ENCODE results near the gene RAP1GDS1. TPM values are rescaled to one million over a fixed set of nuclear protein-coding genes. Genes with fewer than 3 reads are reported as not detected.
"Not testable (repeated sequence)": the region's sequence is repeated elsewhere in the genome, so short reads cannot be mapped to it uniquely, and the experiment has no call there.

The RAP1GDS1 gene
- total and polyA plus RNA-seq, 8 donors: 6.6 to 24.9 (median 20.7) TPM

DNA sequence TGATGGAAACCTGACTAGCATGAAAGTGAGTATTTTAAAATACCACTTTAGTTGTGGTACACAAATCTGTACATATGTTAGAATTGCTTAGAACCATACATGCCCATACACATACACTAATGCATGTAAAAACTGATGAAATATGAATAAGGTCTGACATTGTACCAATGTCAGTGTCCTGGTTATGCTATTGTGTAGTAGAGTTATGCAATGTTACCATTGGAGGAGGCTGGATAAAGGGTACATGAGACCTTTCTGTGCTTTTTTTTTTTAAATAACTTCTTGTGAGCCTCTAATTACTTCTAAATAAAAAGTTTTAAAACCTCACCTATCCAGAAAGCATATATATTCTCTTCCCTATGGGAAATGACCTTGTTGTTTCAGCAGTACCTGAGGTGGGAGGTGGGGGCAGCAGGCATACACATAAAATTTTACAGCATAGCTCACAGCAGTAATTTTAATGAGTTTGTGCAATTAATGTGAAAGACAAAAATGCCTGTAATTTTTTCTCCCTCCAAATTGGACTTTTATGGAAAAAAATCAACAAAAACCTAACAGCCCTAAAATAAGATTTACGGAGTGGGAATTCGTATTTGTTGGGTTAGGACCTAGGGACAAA is 97.6 kb downstream of the RAP1GDS1 start:
- 97 to 99% methylated on average over 2 of the region's 2 CpGs for WGBS, 2 donors
- DNase-seq: no peak
- intact Hi-C loops (cut with DNase I): no loop called here
- TF ChIP-seq, protein P1, sequence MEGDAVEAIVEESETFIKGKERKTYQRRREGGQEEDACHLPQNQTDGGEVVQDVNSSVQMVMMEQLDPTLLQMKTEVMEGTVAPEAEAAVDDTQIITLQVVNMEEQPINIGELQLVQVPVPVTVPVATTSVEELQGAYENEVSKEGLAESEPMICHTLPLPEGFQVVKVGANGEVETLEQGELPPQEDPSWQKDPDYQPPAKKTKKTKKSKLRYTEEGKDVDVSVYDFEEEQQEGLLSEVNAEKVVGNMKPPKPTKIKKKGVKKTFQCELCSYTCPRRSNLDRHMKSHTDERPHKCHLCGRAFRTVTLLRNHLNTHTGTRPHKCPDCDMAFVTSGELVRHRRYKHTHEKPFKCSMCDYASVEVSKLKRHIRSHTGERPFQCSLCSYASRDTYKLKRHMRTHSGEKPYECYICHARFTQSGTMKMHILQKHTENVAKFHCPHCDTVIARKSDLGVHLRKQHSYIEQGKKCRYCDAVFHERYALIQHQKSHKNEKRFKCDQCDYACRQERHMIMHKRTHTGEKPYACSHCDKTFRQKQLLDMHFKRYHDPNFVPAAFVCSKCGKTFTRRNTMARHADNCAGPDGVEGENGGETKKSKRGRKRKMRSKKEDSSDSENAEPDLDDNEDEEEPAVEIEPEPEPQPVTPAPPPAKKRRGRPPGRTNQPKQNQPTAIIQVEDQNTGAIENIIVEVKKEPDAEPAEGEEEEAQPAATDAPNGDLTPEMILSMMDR (IDR thresholded peaks at IDR 0.05): no peak
- H3K27ac ChIP-seq: no peak overlapping the region
- H3K36me3 ChIP-seq: no peaks in the 10 kb centered on the region
- no peaks in the 10 kb centered on the region for H3K27me3 ChIP-seq
- ATAC-seq: no peak
- FAIRE-seq: no peak
- H3K9me3 ChIP-seq: no peaks in the 10 kb centered on the region
- H3K4me3 ChIP-seq: no peak overlapping the region
- H3K4me1 ChIP-seq: no peaks in the 10 kb centered on the region

DNA sequence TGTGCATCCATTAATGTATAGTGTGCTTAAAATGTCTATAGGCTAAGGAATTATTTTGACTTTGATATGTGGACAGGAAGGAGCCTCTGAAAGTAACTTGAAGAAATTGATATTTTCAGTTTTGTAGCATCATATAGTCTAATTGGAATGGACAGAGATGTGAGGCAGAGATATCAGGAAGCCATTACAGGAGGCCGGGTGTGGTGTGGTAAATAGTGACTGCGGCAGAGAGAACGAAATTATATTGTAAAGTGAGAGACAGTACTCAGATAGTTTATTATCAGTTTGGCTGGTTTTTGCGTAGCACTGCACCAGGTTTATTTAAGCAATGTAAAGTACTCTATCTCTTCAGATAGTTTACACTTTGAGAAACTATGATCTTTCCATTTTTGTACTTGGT is 98.5 kb downstream of the RAP1GDS1 start:
- H3K4me1 ChIP-seq: no peaks in the 10 kb centered on the region
- 86 to 91% methylated on average over 4 of the region's 4 CpGs for WGBS, 2 donors
- TF ChIP-seq, protein P1 (IDR thresholded peaks at IDR 0.05): no peak

GRCh38 chr4:98363431-98363830 is 102.2 kb downstream of the RAP1GDS1 start:
- no peak overlapping the region for H3K4me3 ChIP-seq
- FAIRE-seq (no peak), DNase-seq (no peak), ATAC-seq (no peak)
- H3K4me1 ChIP-seq: no peaks in the 10 kb centered on the region
- no peaks in the 10 kb centered on the region for H3K36me3 ChIP-seq
- H3K27ac ChIP-seq: no peak overlapping the region
- H3K9me3 ChIP-seq: no peaks in the 10 kb centered on the region
- intact Hi-C loops (cut with DNase I): no loop called here
- TF ChIP-seq, protein P1 (IDR thresholded peaks at IDR 0.05): no peak
- no peaks in the 10 kb centered on the region for H3K27me3 ChIP-seq

More for the DNA sequence above, 98.5 kb downstream of the RAP1GDS1 start:
- no peak for ATAC-seq
- Histone ChIP-seq H3K27me3 (no peaks in the 10 kb centered on the region), H3K9me3 (no peaks in the 10 kb centered on the region), H3K4me3 (no peak overlapping the region), H3K27ac (no peak overlapping the region), H3K36me3 (no peaks in the 10 kb centered on the region)
- intact Hi-C loops (cut with DNase I): no loop called here
- DNase-seq: no peak
- FAIRE-seq: no peak

DNA sequence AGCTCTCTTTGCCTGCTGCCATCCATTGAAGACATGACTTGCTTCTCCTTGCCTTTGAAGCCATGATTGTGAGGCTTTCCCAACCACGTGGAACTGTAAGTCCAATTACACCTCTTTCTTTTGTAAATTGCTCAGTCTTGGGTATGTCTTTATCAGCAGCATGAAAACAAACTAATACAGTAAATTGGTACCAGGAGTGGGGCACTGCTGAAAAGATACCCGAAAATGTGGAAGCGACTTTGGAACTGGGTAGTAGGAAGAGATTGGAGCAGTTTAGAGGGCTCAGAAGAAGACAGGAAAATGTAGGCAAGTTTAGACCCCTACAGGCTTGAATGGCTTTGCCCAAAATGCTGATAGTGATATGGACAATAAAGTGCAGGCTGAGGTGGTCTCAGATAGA is 105.1 kb downstream of the RAP1GDS1 start:
- intact Hi-C loops (cut with DNase I); H3K4me3 ChIP-seq; H3K27me3 ChIP-seq; ATAC-seq; DNase-seq; H3K9me3 ChIP-seq; H3K27ac ChIP-seq; FAIRE-seq; H3K4me1 ChIP-seq; H3K36me3 ChIP-seq: not testable (repeated sequence)
- WGBS, 2 donors: 99% methylated on average over 3 of the region's 3 CpGs

- 98 to 99% methylated on average over 3 of the region's 3 CpGs for WGBS, 2 donors
- H3K4me3 ChIP-seq; DNase-seq; H3K9me3 ChIP-seq; FAIRE-seq; H3K27ac ChIP-seq; H3K36me3 ChIP-seq; H3K4me1 ChIP-seq; ATAC-seq; intact Hi-C loops (cut with DNase I); H3K27me3 ChIP-seq: not testable (repeated sequence)
Measured at GRCh38 chr4:98368000-98368399, 106.8 kb downstream of the RAP1GDS1 start.

DNA sequence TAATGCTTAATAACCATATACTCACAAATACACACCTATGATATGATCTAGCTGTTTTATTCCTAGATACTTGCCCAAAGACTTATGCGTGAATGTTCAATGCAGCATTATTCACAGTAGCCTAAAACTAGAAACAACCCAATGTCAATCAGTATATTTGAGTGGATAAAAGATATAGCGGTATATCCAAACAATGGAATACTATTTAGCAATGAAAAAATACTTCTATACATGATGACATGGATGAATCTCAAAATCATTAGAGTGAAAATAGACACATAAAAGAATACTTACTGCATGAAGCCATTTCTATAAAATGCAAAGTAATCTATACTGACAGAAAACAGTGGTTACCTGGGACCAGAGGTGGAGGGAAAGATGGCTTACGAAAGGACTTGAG is 108.1 kb downstream of the RAP1GDS1 start:
- no peak overlapping the region for H3K27ac ChIP-seq
- no peak for FAIRE-seq

More for the DNA sequence above, 108.1 kb downstream of the RAP1GDS1 start:
- TF ChIP-seq, protein P1 (IDR thresholded peaks at IDR 0.05): no peak
- H3K27me3 ChIP-seq: no peaks in the 10 kb centered on the region
- WGBS, 2 donors: 99% methylated on average over 3 of the region's 3 CpGs
- peaks cover 0 to 1% (median 0%) of the 10 kb centered on the region in 3 donors for H3K36me3 ChIP-seq
- ATAC-seq (no peak), DNase-seq (no peak)
- intact Hi-C loops (cut with DNase I): no loop called here
- no peaks in the 10 kb centered on the region for H3K9me3 ChIP-seq
- H3K4me1 ChIP-seq: no peaks in the 10 kb centered on the region
- no peak overlapping the region for H3K4me3 ChIP-seq

All from pancreas (tissue), 10 donors.